ENCODE measurements around the gene LHFPL6.
A peak's percentile ranks its signal among the peaks of the same experiment; 100 is the strongest.

LHFPL6 gene

GRCh38 chr13:39407138-39407537 lies 195.9 kb downstream of the LHFPL6 start:
- intact Hi-C loops (cut with DNase I), result no loop called here
- no peak for DNase-seq

GRCh38 chr13:39406688-39407087 lies 196.3 kb downstream of the LHFPL6 start:
- DNase-seq, result no peak
- intact Hi-C loops (cut with DNase I), result no loop called here

GRCh38 chr13:39405596-39406205 lies 197.3 kb downstream of the LHFPL6 start:
- no peak for DNase-seq
- intact Hi-C loops (cut with DNase I), result no loop called here

GRCh38 chr13:39405107-39405506 lies 197.9 kb downstream of the LHFPL6 start:
- intact Hi-C loops (cut with DNase I), result no loop called here
- no peak for DNase-seq

GRCh38 chr13:39403106-39403505 lies 199.9 kb downstream of the LHFPL6 start:
- intact Hi-C loops (cut with DNase I), result no loop called here
- no peak for DNase-seq

GRCh38 chr13:39402221-39402970 lies 200.6 kb downstream of the LHFPL6 start:
- intact Hi-C loops (cut with DNase I), result no loop called here
- no peak for DNase-seq

- intact Hi-C loops (cut with DNase I), result no loop called here
- no peak for DNase-seq
Observed at GRCh38 chr13:39401756-39402155, 201.2 kb downstream of the LHFPL6 start.

GRCh38 chr13:39401046-39401705 lies 201.8 kb downstream of the LHFPL6 start:
- DNase-seq, result no peak
- intact Hi-C loops (cut with DNase I), result no loop called here

GRCh38 chr13:39399102-39399501 lies 203.9 kb downstream of the LHFPL6 start:
- no peak for DNase-seq
- intact Hi-C loops (cut with DNase I), result no loop called here

GRCh38 chr13:39397896-39398265 lies 205.1 kb downstream of the LHFPL6 start:
- intact Hi-C loops (cut with DNase I), result no loop called here
- no peak for DNase-seq

GRCh38 chr13:39397226-39397895 lies 205.6 kb downstream of the LHFPL6 start:
- intact Hi-C loops (cut with DNase I), result no loop called here
- DNase-seq, result no peak

- no peak for DNase-seq
Observed at GRCh38 chr13:39394796-39395678, 208.0 kb downstream of the LHFPL6 start.

GRCh38 chr13:39391761-39392160 lies 211.2 kb downstream of the LHFPL6 start:
- DNase-seq, result no peak
- intact Hi-C loops (cut with DNase I), result no loop called here

More at GRCh38 chr13:39394796-39395678, 208.0 kb downstream of the LHFPL6 start:
- intact Hi-C loops (cut with DNase I), result no loop called here

GRCh38 chr13:39389013-39389412 lies 214.0 kb downstream of the LHFPL6 start:
- intact Hi-C loops (cut with DNase I), result no loop called here
- no peak for DNase-seq

- peak in 1 of 42 donors; percentile 18 for DNase-seq
- intact Hi-C loops (cut with DNase I), result no loop called here
Observed at GRCh38 chr13:39385621-39386231, 217.3 kb downstream of the LHFPL6 start.

GRCh38 chr13:39385154-39385553 lies 217.8 kb downstream of the LHFPL6 start:
- intact Hi-C loops (cut with DNase I), result no loop called here
- DNase-seq, result no peak

GRCh38 chr13:39381456-39381855 lies 221.5 kb downstream of the LHFPL6 start:
- intact Hi-C loops (cut with DNase I), result no loop called here
- no peak for DNase-seq

All from head of caudate nucleus (tissue), 42 donors.